ENCODE measurements around the gene UGT3A2.

- TF ChIP-seq CTCF (IDR thresholded peaks at IDR 0.05; ENCODE audit: low read depth, low read length, poor library complexity, severe bottlenecking) (no peak), EZH2phosphoT487 (IDR thresholded peaks at IDR 0.05; ENCODE audit: borderline replicate concordance, low read length) (no peak)
Measured at GRCh38 chr5:36057386-36057785, 9.3 kb downstream of the UGT3A2 start.

Measured in DOHH2 (cell line).